ENCODE measurements around the gene INPP5A.

Gene INPP5A

GRCh38 chr10:132663666-132664365, 126.2 kb downstream of the INPP5A start:
- TF ChIP-seq, protein P1, sequence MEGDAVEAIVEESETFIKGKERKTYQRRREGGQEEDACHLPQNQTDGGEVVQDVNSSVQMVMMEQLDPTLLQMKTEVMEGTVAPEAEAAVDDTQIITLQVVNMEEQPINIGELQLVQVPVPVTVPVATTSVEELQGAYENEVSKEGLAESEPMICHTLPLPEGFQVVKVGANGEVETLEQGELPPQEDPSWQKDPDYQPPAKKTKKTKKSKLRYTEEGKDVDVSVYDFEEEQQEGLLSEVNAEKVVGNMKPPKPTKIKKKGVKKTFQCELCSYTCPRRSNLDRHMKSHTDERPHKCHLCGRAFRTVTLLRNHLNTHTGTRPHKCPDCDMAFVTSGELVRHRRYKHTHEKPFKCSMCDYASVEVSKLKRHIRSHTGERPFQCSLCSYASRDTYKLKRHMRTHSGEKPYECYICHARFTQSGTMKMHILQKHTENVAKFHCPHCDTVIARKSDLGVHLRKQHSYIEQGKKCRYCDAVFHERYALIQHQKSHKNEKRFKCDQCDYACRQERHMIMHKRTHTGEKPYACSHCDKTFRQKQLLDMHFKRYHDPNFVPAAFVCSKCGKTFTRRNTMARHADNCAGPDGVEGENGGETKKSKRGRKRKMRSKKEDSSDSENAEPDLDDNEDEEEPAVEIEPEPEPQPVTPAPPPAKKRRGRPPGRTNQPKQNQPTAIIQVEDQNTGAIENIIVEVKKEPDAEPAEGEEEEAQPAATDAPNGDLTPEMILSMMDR (IDR thresholded peaks at IDR 0.05; ENCODE audit: low read depth, low read length, missing control alignments) = no peak
- no peak overlapping the region for H3K4me3 ChIP-seq (ENCODE audit: low read depth, low read length)
- no peak for DNase-seq (ENCODE audit: low read depth)

DNA sequence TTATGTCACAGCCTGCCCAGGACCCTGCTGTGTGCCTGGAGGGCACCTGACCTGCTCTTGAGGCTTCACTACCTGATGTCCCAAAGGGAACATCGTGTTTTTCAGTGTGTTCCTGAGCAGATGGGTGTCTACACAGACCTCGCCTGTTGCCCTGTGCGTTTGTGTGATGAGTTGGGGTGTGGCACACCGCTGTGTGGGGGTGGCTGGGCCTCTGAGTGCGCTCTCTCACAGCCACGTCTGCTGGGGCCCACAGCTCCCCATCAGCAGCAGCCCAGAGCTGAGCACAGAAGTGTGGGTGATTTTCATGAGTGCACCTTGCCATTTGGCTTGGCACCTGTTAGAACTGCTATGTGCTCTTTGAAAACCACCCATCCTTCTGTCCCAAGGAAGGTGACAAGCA, 126.8 kb downstream of the INPP5A start:
- TF ChIP-seq, protein P1 (IDR thresholded peaks at IDR 0.05; ENCODE audit: low read depth, low read length, missing control alignments) = no peak
- DNase-seq (ENCODE audit: low read depth) = no peak
- no peak overlapping the region for H3K4me3 ChIP-seq (ENCODE audit: low read depth, low read length)

GRCh38 chr10:132664883-132665282, 127.3 kb downstream of the INPP5A start:
- DNase-seq (ENCODE audit: low read depth) = no peak
- TF ChIP-seq, protein P1 (IDR thresholded peaks at IDR 0.05; ENCODE audit: low read depth, low read length, missing control alignments) = no peak

GRCh38 chr10:132665946-132666704, 128.5 kb downstream of the INPP5A start:
- no peak overlapping the region for H3K4me3 ChIP-seq (ENCODE audit: low read depth, low read length)
- TF ChIP-seq, protein P1 (IDR thresholded peaks at IDR 0.05; ENCODE audit: low read depth, low read length, missing control alignments) = no peak
- no peak for DNase-seq (ENCODE audit: low read depth)

More at GRCh38 chr10:132664883-132665282, 127.3 kb downstream of the INPP5A start:
- no peak overlapping the region for H3K4me3 ChIP-seq (ENCODE audit: low read depth, low read length)

GRCh38 chr10:132666705-132667341, 129.2 kb downstream of the INPP5A start:
- TF ChIP-seq, protein P1 (IDR thresholded peaks at IDR 0.05; ENCODE audit: low read depth, low read length, missing control alignments) = no peak
- H3K4me3 ChIP-seq (ENCODE audit: low read depth, low read length) = no peak overlapping the region
- DNase-seq (ENCODE audit: low read depth) = no peak

- TF ChIP-seq, protein P1 (IDR thresholded peaks at IDR 0.05; ENCODE audit: low read depth, low read length, missing control alignments) = no peak
- H3K4me3 ChIP-seq (ENCODE audit: low read depth, low read length) = no peak overlapping the region
- DNase-seq (ENCODE audit: low read depth) = no peak
These were observed 129.9 kb downstream of the INPP5A start for GRCh38 chr10:132667342-132668047.

Data from GM12864 (cell line).